HFFc6 (cell line): Measurements from ENCODE around the gene DNAJC16. TPM values are rescaled to one million over a fixed set of nuclear protein-coding genes. Genes with fewer than 3 reads are reported as not detected.

ENCODE experiments used
- DNase-seq: peaks from one replicate; pipeline ENCODE4 v3.0.0-alpha.2; 2018
- H3K27ac Mint-ChIP-seq: 2 replicates; pipeline ENCODE4 v1.8.0; 2020; ENCODE audit warnings: mild to moderate bottlenecking, mixed read lengths
- H3K27me3 Mint-ChIP-seq: 2 replicates; pipeline ENCODE4 v1.8.0; 2021; ENCODE audit warnings: mild to moderate bottlenecking, moderate library complexity, mixed read lengths; ENCODE audit not compliant: insufficient read depth
- H3K36me3 Mint-ChIP-seq: 2 replicates; pipeline ENCODE4 v1.8.0; 2021; ENCODE audit warnings: low read depth, mixed read lengths
- H3K4me1 Mint-ChIP-seq: 2 replicates; pipeline ENCODE4 v1.8.0; 2020; ENCODE audit warnings: low read depth, mixed read lengths
- H3K4me3 Mint-ChIP-seq: 2 replicates; pipeline ENCODE4 v1.8.0; 2020; ENCODE audit warnings: mild to moderate bottlenecking, moderate library complexity, mixed read lengths
- H3K9me3 Mint-ChIP-seq: 2 replicates; pipeline ENCODE4 v1.8.0; 2020; ENCODE audit warnings: mild to moderate bottlenecking, mixed read lengths
- total RNA-seq, 6 experiments: library from RNA; stranded (reverse); fragmentation: NEBNext Ultra II Directional; extraction: Animal tissue kit (Norgen Biotek cat#: 25700); gene quantifications; 2 replicates in 1 of 6; 3 replicates in 5 of 6; pipeline ENCODE4 v1.2.3, GENCODE V29; 2021
- TF ChIP-seq, protein P1 (sequence below): fragments of 200-600 bp; sonication (generic); IDR thresholded peaks from 2 replicates; pipeline ENCODE4 v1.5.0; 2021; ENCODE audit warnings: antibody characterized with exemption, mild to moderate bottlenecking

Gene DNAJC16
- total RNA-seq, 6 experiments from 2014 or later = 21.5 to 26.5 (median 22.8) TPM

DNA sequence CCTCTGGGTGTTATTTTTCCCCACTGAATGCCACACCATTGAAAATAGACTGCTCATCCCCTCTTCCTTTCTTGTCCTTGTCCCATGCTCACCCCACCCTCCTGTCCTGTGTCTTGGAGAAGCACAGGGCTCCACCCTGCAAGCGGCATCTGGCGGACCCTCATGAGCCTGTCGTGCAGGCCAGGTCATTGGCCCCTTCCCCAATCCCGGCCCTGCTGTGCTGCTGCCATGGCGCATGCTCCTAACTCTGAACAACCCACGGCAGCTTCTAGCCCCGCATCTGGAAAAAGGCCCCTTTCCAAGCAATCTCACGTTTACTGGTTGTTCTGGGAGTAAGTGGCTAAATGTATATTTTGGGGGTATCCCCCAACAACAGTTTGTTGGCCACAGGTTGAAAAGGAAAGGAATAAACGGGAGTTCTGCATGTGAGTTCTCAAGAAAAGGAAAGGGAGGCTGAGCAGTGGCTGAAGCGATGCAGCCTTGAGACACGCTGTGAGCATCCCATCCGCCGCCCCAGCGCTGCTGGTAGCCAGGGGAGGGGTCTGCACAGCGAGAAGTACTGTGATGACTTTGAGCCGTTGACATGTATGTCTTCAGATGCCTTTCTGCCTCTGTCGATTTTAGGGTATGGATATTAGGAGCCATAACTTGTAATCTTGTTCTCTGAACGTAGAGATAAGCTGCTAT lies 41.9 kb downstream of the DNAJC16 start:
- TF ChIP-seq, protein P1, sequence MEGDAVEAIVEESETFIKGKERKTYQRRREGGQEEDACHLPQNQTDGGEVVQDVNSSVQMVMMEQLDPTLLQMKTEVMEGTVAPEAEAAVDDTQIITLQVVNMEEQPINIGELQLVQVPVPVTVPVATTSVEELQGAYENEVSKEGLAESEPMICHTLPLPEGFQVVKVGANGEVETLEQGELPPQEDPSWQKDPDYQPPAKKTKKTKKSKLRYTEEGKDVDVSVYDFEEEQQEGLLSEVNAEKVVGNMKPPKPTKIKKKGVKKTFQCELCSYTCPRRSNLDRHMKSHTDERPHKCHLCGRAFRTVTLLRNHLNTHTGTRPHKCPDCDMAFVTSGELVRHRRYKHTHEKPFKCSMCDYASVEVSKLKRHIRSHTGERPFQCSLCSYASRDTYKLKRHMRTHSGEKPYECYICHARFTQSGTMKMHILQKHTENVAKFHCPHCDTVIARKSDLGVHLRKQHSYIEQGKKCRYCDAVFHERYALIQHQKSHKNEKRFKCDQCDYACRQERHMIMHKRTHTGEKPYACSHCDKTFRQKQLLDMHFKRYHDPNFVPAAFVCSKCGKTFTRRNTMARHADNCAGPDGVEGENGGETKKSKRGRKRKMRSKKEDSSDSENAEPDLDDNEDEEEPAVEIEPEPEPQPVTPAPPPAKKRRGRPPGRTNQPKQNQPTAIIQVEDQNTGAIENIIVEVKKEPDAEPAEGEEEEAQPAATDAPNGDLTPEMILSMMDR = no peak
- Mint-ChIP-seq H3K4me1 (peaks cover 15% of the 10 kb centered on the region), H3K4me3 (no peak overlapping the region), H3K36me3 (peaks cover 39% of the 10 kb centered on the region), H3K9me3 (no peaks in the 10 kb centered on the region), H3K27ac (no peak overlapping the region), H3K27me3 (peaks cover 2% of the 10 kb centered on the region; the same call in 1 of the 2 replicates)
- DNase-seq = no peak

DNA sequence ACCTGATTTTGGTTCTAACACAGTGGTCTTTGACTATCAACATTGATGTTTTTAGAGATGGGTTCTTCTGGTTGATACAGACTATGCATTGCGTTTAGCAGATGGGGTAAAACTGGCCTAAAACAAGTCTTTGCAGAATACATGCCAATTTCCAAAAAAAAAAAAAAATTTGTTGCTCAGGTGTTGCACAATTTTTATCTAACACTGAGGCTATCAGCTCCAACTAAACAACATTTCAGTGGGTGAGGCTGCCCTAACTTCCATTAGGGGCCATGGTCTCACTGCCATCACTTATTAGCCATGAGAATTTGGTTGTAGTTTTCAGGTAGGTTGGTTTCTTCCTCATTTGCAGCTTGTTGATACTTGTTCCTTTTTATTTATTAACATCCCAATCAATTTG lies 44.2 kb downstream of the DNAJC16 start:
- Mint-ChIP-seq H3K4me3 (no peak overlapping the region), H3K27me3 (no peaks in the 10 kb centered on the region; the same call in 1 of the 2 replicates), H3K27ac (no peak overlapping the region), H3K36me3 (peaks cover 34% of the 10 kb centered on the region), H3K9me3 (no peaks in the 10 kb centered on the region), H3K4me1 (peaks cover 15% of the 10 kb centered on the region)
- TF ChIP-seq, protein P1 = no peak
- no peak for DNase-seq

DNA sequence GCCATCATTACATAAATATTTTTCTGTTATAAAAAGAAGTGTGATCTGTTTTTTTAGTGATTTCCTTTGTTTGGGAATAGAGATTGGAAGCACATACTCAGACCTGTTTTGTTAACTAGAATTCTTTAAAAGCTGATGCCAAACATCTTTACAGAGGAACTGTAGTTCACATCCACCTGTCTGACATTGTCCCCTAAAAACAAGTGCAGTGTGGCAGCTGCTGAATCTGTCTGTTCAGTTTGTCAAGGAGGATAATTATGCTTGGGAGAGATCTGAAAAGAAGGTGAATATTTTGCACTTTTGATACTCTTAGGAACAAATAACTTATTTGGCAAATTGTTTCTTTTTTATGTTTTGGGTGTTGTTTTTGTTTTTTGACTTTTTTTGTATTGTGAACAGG lies 44.6 kb downstream of the DNAJC16 start:
- Mint-ChIP-seq H3K36me3 (peaks cover 34% of the 10 kb centered on the region), H3K27ac (no peak overlapping the region), H3K9me3 (no peaks in the 10 kb centered on the region), H3K27me3 (no peaks in the 10 kb centered on the region; the same call in 1 of the 2 replicates), H3K4me1 (peaks cover 15% of the 10 kb centered on the region), H3K4me3 (no peak overlapping the region)
- no peak for DNase-seq
- TF ChIP-seq, protein P1 = no peak

DNA sequence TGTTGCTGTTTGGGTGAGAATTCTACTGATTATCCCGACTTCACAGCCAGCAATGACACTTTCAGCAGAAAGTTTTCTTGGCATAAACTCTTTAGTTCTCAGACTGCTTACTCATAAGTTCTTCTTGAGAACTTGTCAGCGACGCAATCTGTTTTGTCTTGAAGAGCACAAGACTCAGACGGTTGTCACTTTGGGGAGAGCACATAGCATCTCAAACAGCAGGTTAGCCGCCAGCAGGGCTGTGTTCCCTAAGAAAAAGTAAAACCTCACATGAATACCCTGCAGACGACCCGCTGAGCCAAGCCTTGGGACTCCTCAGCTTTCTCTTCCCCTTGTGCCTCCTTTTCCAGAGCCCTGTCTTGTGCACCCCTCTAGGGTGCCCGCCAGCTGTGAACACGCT lies 46.8 kb downstream of the DNAJC16 start:
- no peaks in the 10 kb centered on the region for H3K9me3 Mint-ChIP-seq
- no peak overlapping the region for H3K27ac Mint-ChIP-seq
- peaks cover 20% of the 10 kb centered on the region for H3K36me3 Mint-ChIP-seq
- no peak overlapping the region for H3K4me3 Mint-ChIP-seq
- H3K27me3 Mint-ChIP-seq = no peaks in the 10 kb centered on the region; the same call in 1 of the 2 replicates
- DNase-seq = no peak
- H3K4me1 Mint-ChIP-seq = peaks cover 15% of the 10 kb centered on the region
- TF ChIP-seq, protein P1 = no peak

DNA sequence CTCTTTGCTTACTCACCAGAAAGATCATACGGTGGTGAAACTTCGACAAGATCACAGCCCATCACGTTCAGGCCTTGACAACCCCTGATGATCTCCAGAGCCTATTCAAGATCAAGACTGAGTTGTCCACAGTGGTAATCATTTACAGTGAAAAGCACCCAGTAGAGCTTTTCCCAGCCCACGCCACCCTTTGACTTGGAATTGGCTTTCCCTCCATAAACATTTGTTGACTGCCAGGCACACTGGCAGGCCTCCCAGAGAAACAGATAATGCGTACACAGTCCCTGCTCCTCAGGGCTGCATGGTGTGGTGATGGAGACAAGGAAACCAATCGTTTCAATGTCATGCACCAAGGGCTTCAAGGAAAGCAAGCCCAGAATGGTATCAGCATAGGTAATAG lies 48.1 kb downstream of the DNAJC16 start:
- Mint-ChIP-seq H3K27ac (no peak overlapping the region), H3K9me3 (no peaks in the 10 kb centered on the region), H3K4me3 (no peak overlapping the region), H3K4me1 (0 out of 2 replicates have a peak, but pooled peaks cover 5% of the 10 kb centered on the region), H3K36me3 (peaks cover 12% of the 10 kb centered on the region; the same call in 1 of the 2 replicates), H3K27me3 (no peaks in the 10 kb centered on the region; the same call in 1 of the 2 replicates)
- TF ChIP-seq, protein P1 = no peak
- DNase-seq = no peak
